ENCODE results near the gene LAIR2.
A peak's percentile ranks its signal among the peaks of the same experiment; 100 is the strongest.
"Not testable (repeated sequence)": the region's sequence is repeated elsewhere in the genome, so short reads cannot be mapped to it uniquely, and the experiment has no call there.

LAIR2 gene

DNA sequence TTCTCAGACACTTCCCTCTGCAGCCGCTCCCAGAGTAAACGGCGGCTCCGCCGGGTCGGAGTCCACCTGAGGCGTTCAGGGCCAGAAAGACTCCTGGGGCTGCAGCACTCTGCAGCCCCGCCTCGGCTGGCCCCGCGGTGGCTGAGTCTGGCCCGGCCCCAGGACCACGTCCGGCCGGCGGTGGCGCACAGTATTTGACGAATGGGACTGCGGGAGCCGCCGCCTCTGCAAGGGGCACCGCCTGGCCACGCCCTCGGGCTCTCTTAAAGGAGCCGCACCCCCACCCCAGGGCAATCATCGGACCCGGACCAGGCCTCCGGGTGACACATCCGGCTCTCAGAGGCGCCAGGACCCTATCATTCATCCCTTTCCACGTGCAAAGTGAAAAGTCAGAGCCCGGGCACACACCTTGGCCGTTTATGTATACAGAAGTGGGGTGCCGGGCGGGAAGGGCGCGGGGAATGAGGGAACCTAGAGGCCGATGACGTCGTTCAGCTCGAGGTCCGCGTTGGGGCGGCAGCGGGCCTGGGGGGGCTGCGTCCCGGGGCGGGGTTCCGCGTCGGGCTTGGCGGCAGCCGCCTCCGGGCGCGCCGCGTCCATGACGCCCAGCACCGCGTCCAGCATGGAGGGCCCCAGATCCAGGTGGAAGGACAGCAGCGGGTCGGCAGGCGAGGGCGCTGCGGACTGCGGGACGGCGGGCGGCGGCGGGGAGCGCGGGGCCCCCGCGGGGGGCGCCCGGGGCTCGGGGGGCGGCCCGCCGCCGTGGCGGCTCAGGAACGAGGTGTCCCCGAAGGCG is 37.8 kb upstream of the LAIR2 start:
- DNase-seq (ENCODE audit: low spot score): peak; percentile 88

DNA sequence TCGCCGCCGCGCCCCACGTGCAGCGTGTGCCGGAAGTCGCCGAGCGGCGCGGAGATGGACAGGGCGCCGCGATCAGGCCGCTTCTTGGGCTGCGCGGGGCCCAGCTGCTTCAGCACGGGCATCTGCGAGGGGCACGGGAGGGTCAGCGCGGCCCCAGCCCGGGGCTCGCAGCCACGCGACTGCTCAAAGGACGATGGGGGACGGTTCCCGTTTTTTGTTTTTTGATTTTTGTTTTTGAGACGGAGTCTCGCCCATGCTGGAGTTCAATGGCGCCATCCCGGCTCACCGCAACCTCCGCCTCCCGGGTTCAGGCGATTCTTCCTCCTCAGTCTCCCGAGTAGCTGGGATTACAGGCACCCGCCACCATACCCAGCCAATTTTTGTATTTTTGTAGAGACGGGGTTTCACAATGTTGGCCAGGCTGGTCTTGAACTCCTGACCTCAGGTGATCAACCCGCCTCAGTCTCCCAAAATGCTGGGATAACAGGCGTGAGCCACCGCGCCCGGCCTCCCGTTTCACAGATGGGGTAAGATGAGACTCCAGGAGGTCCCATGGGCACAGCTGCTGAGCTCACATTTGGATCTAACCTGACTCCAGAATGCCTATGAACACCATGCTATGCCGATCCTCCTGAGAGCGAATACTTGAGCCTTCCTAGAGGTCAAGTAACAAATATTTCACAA is 37.1 kb upstream of the LAIR2 start:
- no peak for DNase-seq (ENCODE audit: low spot score)

DNA sequence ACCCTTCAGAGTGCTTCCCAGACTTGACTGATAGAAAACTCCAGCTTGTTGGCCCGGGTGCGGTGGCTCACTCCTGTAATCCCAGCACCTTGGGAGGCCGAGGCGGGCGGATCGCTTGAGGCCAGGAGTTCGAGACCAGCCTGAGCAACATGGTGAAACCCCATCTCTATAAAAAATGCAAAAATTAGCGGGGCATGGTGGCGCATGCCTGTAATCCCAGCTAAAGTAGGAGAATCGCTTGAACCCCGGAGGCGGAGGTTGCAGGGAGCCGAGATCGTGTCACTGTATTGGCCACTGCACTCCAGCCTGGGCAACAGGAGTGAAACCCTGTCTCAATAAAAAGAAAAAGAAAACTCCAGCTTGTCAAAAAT is 36.5 kb upstream of the LAIR2 start:
- not testable (repeated sequence) for DNase-seq (ENCODE audit: low spot score)

DNA sequence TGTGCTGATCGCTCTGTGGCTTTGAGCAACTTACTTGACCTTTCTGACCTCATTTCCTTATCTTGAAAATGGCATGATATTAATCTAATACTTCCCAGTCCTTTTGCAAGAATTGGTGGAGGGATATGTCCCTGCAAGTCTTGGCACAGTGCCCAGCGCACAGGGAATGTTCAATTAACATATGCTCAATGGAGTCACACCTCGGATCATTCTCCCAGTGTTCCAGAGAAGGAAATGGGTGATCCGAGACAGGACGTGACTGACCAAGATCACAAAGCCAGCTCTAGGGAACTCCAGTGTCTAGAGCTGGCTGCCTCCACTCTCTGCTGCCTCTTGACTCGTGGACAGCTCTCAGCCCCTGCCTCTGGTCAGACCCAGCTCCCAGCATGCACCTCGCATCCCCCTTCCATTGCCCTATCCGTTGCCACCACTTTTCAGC is 33.1 kb upstream of the LAIR2 start:
- no peak for DNase-seq (ENCODE audit: low spot score)

DNA sequence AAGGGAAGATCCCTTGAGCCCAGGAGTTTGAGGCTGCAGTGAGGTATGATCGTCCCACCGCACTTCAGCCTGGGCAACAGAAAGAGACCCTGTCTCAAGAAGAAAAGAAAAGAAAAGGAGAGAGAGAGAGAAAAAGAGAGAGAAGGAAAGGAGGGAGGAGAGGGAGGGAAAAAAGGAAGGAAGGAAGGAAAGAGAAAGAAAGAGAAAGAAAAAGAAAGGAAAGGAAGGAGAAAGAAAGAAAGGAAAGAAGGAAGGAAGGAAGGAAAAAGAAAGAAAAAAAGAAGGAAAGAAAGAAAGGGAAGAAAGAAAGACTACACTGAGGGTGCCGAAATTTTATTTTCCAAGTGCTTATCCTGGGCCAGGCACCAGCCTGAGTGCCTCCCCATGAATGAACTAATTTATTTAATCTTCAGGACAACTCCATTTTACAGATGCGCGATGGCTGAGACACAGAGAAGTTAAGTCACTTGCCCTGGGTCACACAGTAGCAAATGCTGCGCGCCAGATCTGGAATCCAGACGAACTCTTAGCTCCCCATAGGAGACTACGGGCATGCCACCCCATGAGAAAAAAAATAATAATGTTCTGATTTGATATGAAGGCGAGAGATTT is 32.2 kb upstream of the LAIR2 start:
- no peak for DNase-seq (ENCODE audit: low spot score)

DNA sequence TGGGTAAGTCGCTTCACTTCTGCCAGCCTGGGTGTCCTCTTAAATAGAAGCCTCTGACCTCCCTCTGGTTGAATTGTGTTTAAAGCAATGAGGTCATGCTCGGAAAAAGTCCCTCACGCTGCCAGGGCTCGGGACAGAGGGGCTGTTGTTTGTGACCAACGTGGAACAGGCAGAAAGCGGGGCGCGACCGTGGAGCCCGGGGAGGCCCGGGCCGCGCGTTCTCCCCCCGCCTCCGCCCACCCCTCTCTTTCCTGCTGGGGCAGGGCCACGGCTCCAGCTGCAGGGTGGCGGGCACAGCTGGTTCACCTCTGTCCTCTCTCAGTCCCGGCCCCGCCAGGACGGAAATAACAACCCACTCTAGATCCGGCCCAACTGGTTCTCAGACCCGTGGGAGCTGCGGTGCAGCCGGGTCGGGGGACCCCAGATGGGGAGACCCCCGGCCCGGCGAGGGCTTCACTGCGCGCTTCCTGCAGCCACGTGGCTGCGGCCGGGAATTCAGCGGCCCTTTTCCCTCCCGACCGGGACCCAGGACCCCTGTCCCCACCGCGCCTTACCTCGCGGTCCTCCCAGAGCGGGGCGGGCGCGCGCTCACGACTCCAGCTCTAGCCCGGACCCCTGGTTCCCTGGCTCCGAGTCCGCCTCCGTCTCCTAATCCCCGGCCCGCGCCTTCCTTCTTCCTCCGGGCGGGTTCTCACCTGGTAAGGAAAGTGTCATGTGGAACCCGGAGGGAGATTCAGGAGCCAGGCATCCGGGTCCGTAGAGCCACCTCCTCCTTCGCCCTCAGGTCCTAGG is 31.4 kb upstream of the LAIR2 start:
- DNase-seq (ENCODE audit: low spot score): peak; percentile 55

DNA sequence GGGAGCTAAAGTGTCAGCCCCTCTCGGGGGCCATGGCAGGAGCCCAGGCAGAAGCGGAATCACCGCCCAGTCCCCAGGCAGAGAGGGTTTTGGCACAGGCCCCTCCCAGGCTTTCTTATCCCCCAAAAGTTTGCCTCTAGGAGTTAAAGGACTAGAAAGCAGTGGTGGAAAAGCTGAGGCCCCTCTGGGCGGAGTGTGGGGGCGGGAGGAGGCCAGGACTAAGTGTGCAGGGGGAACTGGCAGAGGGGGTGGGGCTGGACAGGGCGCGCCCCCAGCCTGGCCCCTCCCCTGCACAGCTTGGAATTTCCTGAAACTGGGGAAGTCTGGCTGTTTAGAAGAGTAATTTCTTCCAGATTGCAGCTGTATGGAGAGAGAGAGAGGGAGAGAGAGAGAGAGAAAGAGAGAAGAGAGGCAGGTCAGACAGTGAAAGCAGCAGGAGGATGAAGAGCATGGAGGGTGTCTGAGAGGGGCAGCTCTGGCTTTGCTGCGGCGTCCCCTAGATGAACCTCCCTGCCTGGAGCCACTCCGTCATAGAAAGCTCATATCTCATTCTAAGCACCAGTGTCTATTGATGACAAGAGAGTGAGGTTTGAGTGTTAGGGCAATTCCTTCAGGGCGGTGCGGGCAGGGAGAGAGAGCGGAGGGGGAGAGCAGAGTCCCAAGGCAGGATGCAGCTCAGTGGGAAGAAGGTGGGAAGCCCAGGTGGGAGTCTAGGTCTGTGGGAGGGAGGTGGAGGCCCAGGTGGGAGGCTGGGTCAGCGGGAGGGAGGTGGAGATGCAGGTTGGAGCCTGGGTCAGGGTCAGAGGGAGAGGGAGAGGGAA is 29.4 kb upstream of the LAIR2 start, which contains the start of gene CDC42EP5:
Gene CDC42EP5 (minus strand): TSS at position 226 of the 821 bp plus-strand sequence. CDS start 7,749 bp downstream, outside the sequence.
- peak; percentile 93 for DNase-seq (ENCODE audit: low spot score)

DNA sequence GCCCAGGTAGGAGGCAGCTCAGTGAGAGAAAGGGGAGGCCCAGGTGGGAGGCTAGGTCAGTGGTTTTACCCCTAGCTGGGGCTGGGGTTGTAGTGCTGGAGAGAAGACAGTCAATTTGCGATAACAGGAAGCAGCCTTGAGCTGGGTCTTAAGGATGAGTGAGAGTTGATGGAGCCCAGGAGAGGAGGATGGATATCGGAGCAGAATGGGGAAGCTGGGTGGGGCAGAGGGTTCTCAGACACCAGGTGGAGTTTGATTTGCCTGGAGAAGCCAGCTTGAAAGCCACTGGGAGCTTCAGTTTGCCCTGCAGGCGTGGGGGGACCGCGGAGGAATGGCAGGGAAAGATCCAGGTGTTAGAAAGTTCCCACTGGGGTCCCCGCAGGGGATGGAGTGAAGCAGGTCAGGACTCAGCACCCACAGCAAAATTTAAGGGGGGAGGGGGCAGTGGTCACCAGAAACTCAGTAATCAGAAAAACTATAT is 28.7 kb upstream of the LAIR2 start:
- DNase-seq (ENCODE audit: low spot score): no peak

DNA sequence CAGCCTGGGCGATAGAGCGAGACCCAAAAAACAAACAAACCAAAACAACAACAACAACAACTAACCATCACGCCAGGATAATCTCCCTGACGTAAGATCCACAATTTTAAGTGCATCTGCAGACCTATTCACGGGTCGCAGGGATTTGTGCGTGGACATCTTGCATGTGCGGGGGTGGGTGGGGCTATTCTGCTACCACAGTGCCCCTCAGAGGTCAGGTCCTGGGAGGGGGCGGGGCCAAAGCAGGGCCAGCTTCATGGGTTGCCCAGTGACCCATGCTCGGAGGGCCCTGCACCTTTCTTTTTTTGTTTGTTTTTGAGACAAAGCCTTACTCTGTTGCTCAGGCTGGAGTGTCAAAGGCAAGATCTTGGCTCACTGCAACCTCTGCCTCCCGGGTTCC is 26.9 kb upstream of the LAIR2 start:
- no peak for DNase-seq (ENCODE audit: low spot score)

DNA sequence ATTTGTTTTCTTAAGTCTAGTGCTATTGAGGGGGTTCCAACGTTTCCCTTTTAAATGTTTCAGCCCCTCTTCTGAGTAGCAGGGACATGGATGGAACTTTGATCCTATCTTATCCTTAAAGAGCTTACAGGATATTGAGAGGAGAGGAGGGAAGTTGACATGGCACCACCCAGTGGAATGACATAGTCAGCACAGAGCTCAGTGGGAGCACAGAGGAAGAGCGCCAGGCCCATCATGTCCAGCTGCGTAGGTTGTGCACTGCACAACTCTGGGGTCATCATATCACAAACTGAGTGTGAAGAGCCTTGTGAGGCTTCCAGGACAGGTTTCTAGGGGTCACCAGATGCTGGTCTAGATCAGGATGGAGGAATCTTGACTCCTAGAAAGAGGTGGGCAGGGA is 25.0 kb upstream of the LAIR2 start:
- no peak for DNase-seq (ENCODE audit: low spot score)

DNA sequence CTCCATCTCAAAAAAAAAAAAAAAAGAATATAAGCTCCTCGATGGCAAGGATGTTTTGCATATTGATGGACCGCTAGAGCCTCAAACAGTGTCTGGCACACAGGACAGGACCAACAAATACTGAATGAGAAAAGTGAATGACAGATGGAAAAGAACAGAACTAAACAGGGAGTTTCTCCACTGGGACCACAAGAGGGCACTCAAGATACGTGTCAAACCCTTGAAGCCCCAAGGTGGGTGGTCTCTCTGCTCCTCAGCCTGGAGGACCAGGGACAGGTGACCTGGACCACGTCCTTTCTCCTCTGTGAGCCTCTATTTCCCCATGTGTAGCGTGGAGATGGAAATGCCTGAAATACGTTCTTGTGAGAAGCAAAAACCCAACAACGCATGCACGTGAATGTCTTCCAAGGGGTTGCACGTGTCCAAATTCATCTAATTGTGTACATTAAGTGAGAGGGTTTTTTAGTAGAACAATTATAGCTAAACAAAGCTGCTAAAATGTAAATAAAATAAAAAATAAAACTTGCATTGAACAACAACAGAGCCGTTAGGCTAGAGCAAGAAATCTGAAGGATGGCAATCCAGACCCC is 23.9 kb upstream of the LAIR2 start:
- DNase-seq (ENCODE audit: low spot score): peak; percentile 43

DNA sequence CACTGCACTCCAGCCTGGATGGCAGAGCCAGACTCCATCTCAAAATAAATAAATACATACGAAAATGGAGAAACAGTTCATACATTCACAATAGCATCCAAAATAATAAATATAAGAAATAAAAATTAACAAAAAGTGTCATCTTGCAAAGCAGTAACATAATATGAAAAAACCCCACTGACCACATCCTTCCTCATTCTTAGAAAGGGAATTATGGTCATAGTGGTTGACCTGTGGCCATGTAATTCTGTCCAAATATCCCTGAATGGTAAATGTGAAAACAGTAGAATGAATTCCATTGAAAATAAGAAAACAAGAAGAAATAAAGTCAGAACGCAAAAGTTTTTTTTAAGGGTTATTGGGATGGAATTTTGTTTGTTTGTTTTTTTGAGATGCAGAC is 22.6 kb upstream of the LAIR2 start:
- no peak for DNase-seq (ENCODE audit: low spot score)

DNA sequence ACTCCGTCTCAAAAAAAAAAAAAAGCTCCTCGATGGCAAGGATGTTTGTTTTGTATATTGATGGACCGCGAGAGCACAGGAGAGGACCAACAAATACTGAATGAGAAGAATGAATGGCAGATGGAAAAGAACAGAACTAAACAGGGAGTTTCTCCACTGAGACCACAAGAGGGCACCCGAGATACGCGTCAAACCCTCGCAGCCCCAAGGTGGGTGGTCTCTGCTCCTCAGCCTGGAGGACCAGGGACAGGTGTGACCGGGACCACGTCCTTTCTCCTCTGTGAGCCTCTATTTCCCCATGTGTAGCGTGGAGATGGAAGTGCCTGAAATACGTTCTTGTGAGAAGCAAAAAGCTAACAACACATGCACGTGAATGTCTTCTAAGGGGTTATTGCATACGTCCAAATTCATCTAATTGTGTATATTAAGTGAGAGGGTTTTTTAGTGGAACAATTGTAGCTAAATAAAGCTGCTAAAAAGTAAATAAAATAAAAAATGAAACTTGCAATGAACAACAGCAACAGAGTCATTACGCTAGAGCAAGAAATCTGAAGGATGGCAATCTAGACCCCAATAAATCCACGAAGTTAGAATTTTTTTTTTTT is 21.2 kb upstream of the LAIR2 start:
- DNase-seq (ENCODE audit: low spot score): no peak

DNA sequence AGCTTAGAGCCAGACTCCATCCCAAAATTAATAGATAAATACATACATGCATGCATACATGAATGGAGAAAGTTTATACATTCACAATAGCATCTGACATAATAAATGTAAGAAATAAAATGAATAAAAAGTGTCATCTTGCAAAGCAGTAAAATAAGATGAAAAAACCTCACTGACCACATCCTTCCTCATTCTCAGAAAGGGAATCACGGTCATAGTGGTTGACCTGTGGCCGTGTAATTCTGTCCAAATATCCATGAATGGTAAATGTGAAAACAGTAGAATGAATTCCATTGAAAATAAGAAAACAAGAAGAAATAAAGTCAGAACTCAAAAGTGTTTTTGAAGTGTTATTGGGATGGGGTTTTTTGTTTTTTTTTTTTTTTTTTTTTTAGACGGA is 19.7 kb upstream of the LAIR2 start:
- DNase-seq (ENCODE audit: low spot score): no peak

DNA sequence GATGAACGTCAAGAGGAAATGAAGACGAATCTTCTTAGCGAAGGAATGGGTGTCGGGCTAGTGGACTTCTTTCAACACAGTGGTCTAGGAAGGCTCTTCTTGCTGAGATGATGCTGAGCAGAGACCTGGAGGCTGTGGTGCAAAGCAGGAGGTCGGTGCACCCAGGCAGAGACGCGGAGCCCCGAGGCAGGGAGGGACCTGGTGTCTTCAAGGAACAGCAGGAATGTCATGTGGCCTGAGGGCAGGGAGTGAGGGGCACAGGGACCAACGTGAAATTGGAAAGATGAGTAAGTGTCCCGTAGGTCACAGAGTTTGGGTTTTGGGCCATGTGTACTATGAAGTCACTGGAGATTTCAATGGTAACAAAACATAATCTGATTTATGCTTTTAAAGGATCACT is 18.2 kb upstream of the LAIR2 start:
- DNase-seq (ENCODE audit: low spot score): no peak

DNA sequence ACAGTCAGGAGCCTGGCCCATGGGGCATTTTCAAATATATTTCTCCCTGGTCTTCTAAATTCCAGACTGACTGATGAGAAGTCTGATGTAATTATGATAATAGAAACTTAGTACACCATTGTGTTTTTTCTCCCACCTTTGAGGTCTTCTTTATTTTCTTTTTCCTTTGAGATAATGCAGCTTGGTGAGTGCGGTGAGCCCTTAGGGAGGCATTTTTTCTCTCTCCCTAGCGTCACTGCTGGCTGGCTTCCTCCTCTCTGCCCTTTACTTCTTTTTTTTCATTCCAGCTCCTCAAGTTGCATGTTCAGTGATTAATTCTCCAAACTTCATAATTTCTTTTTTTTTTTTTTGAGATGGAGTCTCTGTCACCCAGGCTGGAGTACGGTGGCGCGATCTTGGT is 16.8 kb upstream of the LAIR2 start:
- DNase-seq (ENCODE audit: low spot score): no peak

DNA sequence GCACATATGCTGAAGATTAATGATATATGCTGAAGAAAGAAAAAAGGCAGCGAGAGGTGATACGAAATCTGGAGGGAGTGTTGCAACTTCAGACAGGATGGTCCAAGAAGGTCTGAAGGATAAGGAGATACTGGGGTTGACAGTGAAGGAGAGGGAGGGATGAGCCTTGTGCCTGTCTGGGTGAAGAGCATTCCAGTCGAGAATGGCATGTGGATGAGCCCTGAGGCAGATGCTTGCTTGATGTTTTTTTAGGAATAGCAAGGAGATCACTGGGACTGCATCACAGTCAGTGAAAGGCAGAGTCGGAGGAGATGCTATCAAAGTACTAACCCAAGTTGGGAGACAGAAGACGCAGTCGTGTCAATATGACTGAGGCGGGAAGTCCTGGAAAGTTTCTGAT is 13.3 kb upstream of the LAIR2 start:
- no peak for DNase-seq (ENCODE audit: low spot score)

DNA sequence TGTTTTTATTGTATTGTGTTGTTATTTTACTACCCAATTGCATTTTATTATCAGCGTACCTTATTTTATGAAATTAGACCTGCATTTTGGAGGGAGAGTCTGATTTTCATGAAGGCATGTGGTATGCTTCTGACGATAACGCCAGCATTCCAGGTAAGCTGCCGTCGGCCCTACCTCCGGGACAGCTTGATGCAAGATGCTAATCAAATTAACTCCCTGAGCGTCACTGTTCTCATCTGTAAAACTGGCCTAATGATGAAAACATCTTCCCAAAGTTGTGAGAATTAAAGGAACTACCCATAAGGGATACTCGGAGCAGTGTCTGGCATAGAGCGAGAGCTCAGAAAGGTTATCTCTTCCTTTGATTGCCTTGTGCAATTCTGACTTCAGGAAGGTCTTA is 12.9 kb upstream of the LAIR2 start:
- no peak for DNase-seq (ENCODE audit: low spot score)

DNA sequence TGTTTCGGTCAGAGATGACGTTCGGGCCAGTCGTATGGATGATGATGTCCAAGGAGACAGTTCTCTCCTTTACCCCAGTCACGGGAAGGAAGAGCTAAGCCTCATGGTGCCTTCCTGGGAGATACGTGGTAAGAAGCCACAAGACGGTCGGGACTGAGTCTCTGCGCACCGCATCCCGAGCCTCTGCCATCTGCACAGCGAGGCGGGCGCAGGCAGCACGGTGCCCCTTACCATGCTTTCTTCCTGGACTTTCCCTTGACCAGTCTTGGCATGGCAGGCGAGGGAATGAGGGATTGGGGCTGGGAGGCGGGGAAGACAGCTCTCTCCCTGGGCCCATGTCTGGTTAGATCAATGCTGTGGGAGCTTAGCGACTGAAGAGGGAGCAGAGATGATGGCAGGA is 10.1 kb upstream of the LAIR2 start:
- no peak for DNase-seq (ENCODE audit: low spot score)

DNA sequence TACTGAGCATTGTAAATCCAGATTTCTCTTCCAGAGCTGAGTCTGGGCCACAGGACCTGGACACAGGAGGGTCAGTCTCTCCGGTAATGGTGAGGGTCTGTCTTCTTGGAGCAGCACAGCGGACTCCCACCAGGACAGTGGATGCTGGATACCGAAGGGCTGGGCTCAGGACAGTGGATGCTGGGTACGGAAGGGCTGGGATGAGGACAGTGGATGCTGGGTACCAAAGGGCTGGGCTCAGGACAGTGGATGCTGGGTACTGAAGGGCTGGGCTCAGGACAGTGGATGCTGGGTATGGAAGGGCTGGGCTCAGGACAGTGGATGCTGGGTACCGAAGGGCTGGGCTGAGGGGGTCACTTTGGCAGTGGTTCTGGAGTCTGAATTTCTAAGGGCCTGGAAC is 9.6 kb upstream of the LAIR2 start:
- DNase-seq (ENCODE audit: low spot score): not testable (repeated sequence)
